Kidney (tissue), 14 donors: ENCODE data around the gene UBP1. TPM values are rescaled to one million over a fixed set of nuclear protein-coding genes. Genes with fewer than 3 reads are reported as not detected.

Experiments used
- DNase-seq, 5 donors: peaks; one replicate each; pipeline ENCODE4 v3.0.0-alpha.2; 2013 to 2020
- FAIRE-seq: peaks from 2 replicates; lab custom pipeline; 2012; peaks lifted over from hg19 to GRCh38; lab: Jason Lieb, UNC
- H3K27ac ChIP-seq, 2 donors: one replicate each; pipeline ENCODE4 v1.7.0; 2013; ENCODE audit warnings: low read depth in 2 of 2, low read length in 2 of 2, inconsistent platforms in 1 of 2
- H3K27me3 ChIP-seq: one replicate; pipeline ENCODE4 v1.7.1; 2013; ENCODE audit warnings: low read length, inconsistent platforms; ENCODE audit not compliant: control insufficient read depth, insufficient read depth
- H3K36me3 ChIP-seq, 3 donors: one replicate each; pipeline versions ENCODE4 v1.7.0 to v1.7.1; 2013; ENCODE audit warnings: low read length in 3 of 3, control low read depth in 1 of 3, inconsistent platforms in 1 of 3; ENCODE audit not compliant: insufficient read depth in 3 of 3, control insufficient read depth in 2 of 3
- H3K4me1 ChIP-seq, 3 donors: one replicate each; pipeline versions ENCODE4 v1.7.0 to v1.7.1; 2013; ENCODE audit warnings: low read length in 3 of 3, inconsistent platforms in 1 of 3, low read depth in 1 of 3; ENCODE audit not compliant: control insufficient read depth in 2 of 3, insufficient read depth in 2 of 3
- H3K4me3 ChIP-seq, 3 donors: one replicate each; pipeline versions ENCODE4 v1.7.0 to v1.8.1; 2013; ENCODE audit warnings: low read length in 3 of 3, control low read depth in 1 of 3, inconsistent platforms in 1 of 3
- H3K9ac ChIP-seq, 3 donors: one replicate each; pipeline versions ENCODE4 v1.7.0 to v1.7.1; 2013; ENCODE audit warnings: low read length in 3 of 3, control low read depth in 1 of 3, inconsistent platforms in 1 of 3
- H3K9me3 ChIP-seq, 3 donors: one replicate each; pipeline versions ENCODE4 v1.7.0 to v1.7.1; 2013; ENCODE audit warnings: low read length in 3 of 3, control low read depth in 1 of 3, inconsistent platforms in 1 of 3; ENCODE audit not compliant: control insufficient read depth in 2 of 3, insufficient read depth in 1 of 3
- intact Hi-C: fragments of 100-400 bp; cut with DNase I; formaldehyde crosslinking; loops from one replicate; pipeline ENCODE4 v1.11.1; 2022
- polyA plus RNA-seq: library from polyadenylated mRNA; stranded (reverse); fragments of 350-450 nt; fragmentation: Illumina TruSeq; extraction: RNeasy Lipid Tissue Mini Kit (QIAGEN cat#74804); gene quantifications from one replicate; pipeline ENCODE4 v1.2.3, GENCODE V29; 2014; ENCODE audit warnings: low read depth, low replicate concordance; ENCODE audit not compliant: insufficient read depth
- total RNA-seq: library from RNA; stranded (reverse); fragmentation: NEBNext Ultra II Directional; extraction: Animal tissue kit (Norgen Biotek cat#: 25700); gene quantifications from one replicate; pipeline ENCODE4 v1.2.1, GENCODE V29; 2021
- TF ChIP-seq, protein P1 (sequence below): IDR thresholded peaks from 3 replicates; pipeline ENCODE4 v1.5.1; 2012; ENCODE audit warnings: mild to moderate bottlenecking, moderate library complexity, borderline replicate concordance; ENCODE audit not compliant: insufficient read depth; ENCODE audit errors: extremely low read depth
- donor health status: control.
- donor health status: control.
- donor health status: control.
- donor health status: control.
- donor health status: control.
- donor health status: DM: yes; HTN: yes; CAD: no.
- donor health status: Normal renal cell carcinoma (clear cell type).

The UBP1 gene
- total and polyA plus RNA-seq, 2 donors from 2014 or later = 20.4 to 57.0 TPM

- Histone ChIP-seq H3K4me1 (no peaks in the 10 kb centered on the region), H3K27ac (no peak overlapping the region), H3K27me3 (no peaks in the 10 kb centered on the region), H3K9me3 (no peaks in the 10 kb centered on the region), H3K9ac (no peak overlapping the region), H3K4me3 (no peak overlapping the region), H3K36me3 (peaks cover 7 to 69% (median 48%) of the 10 kb centered on the region in 3 donors)
- intact Hi-C loops = no loop called here
- TF ChIP-seq, protein P1, sequence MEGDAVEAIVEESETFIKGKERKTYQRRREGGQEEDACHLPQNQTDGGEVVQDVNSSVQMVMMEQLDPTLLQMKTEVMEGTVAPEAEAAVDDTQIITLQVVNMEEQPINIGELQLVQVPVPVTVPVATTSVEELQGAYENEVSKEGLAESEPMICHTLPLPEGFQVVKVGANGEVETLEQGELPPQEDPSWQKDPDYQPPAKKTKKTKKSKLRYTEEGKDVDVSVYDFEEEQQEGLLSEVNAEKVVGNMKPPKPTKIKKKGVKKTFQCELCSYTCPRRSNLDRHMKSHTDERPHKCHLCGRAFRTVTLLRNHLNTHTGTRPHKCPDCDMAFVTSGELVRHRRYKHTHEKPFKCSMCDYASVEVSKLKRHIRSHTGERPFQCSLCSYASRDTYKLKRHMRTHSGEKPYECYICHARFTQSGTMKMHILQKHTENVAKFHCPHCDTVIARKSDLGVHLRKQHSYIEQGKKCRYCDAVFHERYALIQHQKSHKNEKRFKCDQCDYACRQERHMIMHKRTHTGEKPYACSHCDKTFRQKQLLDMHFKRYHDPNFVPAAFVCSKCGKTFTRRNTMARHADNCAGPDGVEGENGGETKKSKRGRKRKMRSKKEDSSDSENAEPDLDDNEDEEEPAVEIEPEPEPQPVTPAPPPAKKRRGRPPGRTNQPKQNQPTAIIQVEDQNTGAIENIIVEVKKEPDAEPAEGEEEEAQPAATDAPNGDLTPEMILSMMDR = no peak
- no peak for DNase-seq
- no peak for FAIRE-seq
Measured at GRCh38 chr3:33394403-33395054, 45.7 kb downstream of the UBP1 start.

- H3K27ac ChIP-seq = no peak overlapping the region
- TF ChIP-seq, protein P1 = no peak
- intact Hi-C loops = no loop called here
- no peaks in the 10 kb centered on the region for H3K4me1 ChIP-seq
- DNase-seq (no peak), FAIRE-seq (no peak)
- no peak overlapping the region for H3K4me3 ChIP-seq
- no peaks in the 10 kb centered on the region for H3K9me3 ChIP-seq
- no peak overlapping the region for H3K9ac ChIP-seq
- H3K27me3 ChIP-seq = no peaks in the 10 kb centered on the region
- H3K36me3 ChIP-seq = peaks cover 7 to 57% (median 40%) of the 10 kb centered on the region in 3 donors
Measured at GRCh38 chr3:33392703-33393125, 47.5 kb downstream of the UBP1 start.

DNA sequence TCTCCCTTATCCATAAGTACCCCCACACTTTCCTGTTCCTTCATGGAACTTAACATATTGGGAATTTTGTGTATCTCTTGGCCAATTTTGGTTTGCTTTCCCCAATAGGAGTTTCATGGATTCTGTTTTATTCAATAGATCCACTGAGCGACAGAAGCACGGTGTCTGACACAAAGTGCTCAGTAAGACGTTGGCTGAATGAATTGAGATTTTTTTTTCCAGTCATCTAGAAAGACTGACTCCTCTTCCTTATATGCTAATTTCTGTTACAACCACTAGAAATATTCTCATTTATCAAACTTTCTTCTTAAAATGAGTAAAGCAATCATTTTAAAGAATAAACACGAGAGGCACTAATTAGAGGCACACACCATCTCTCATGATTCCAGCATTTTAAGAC, 48.1 kb downstream of the UBP1 start:
- intact Hi-C loops = no loop called here
- DNase-seq (no peak), FAIRE-seq (no peak)
- Histone ChIP-seq H3K27ac (no peak overlapping the region), H3K27me3 (no peaks in the 10 kb centered on the region), H3K4me3 (no peak overlapping the region), H3K9me3 (no peaks in the 10 kb centered on the region), H3K36me3 (peaks cover 7 to 52% (median 41%) of the 10 kb centered on the region in 3 donors), H3K9ac (no peak overlapping the region), H3K4me1 (no peaks in the 10 kb centered on the region)
- TF ChIP-seq, protein P1 = no peak
